WERI-Rb-1 (cell line): ENCODE results near the gene USP9X.
"Not testable (repeated sequence)": the region's sequence is repeated elsewhere in the genome, so short reads cannot be mapped to it uniquely, and the experiment has no call there.

Source experiments
- DNase-seq: peaks from one replicate; pipeline ENCODE4 v3.0.0-alpha.2; 2020
- H3K27ac ChIP-seq: fragments of 250-450 bp; sonication (Bioruptor Pico); 2 replicates; pipeline ENCODE4 v1.5.1; 2020; ENCODE audit warnings: mild to moderate bottlenecking, moderate library complexity
- H3K27me3 ChIP-seq: fragments of 250-450 bp; sonication (Bioruptor Pico); 2 replicates; pipeline ENCODE4 v1.5.1; 2021; ENCODE audit warnings: mild to moderate bottlenecking, low read depth, moderate library complexity; ENCODE audit not compliant: insufficient read depth, severe bottlenecking
- H3K36me3 ChIP-seq: fragments of 250-450 bp; sonication (Bioruptor Pico); 2 replicates; pipeline ENCODE4 v1.5.1; 2020; ENCODE audit warnings: mild to moderate bottlenecking, moderate library complexity
- H3K4me3 ChIP-seq: 2 replicates; pipeline ENCODE4 v1.5.1; 2011; ENCODE audit warnings: low read depth, mild to moderate bottlenecking, control low read depth, low read length
- H3K9me3 ChIP-seq: fragments of 250-450 bp; sonication (Bioruptor Pico); 2 replicates; pipeline ENCODE4 v1.5.1; 2021; ENCODE audit warnings: mild to moderate bottlenecking, moderate library complexity; ENCODE audit not compliant: severe bottlenecking
- CTCF ChIP-seq: IDR thresholded peaks from 2 replicates; pipeline ENCODE4 v1.5.1; 2011; ENCODE audit warnings: low read depth, mild to moderate bottlenecking, control low read depth, inconsistent platforms, low read length

USP9X gene

GRCh38 chrX:41045960-41046567 is 39.2 kb upstream of the USP9X start:
- H3K27ac ChIP-seq: no peak overlapping the region
- peaks cover 26% of the 10 kb centered on the region for H3K27me3 ChIP-seq

GRCh38 chrX:41047878-41048534 is 37.2 kb upstream of the USP9X start:
- TF ChIP-seq CTCF: no peak
- Histone ChIP-seq H3K9me3 (no peaks in the 10 kb centered on the region), H3K36me3 (no peaks in the 10 kb centered on the region), H3K27me3 (peaks cover 27% of the 10 kb centered on the region), H3K4me3 (no peak overlapping the region), H3K27ac (no peak overlapping the region)
- DNase-seq: no peak

More at GRCh38 chrX:41045960-41046567, 39.2 kb upstream of the USP9X start:
- H3K9me3 ChIP-seq: no peaks in the 10 kb centered on the region
- H3K4me3 ChIP-seq: no peak overlapping the region
- DNase-seq: no peak
- no peaks in the 10 kb centered on the region for H3K36me3 ChIP-seq
- no peak for TF ChIP-seq CTCF

- Histone ChIP-seq H3K4me3 (no peak overlapping the region), H3K27ac (no peak overlapping the region), H3K9me3 (no peaks in the 10 kb centered on the region), H3K36me3 (no peaks in the 10 kb centered on the region), H3K27me3 (peaks cover 27% of the 10 kb centered on the region)
- no peak for TF ChIP-seq CTCF
- no peak for DNase-seq
These were observed 34.9 kb upstream of the USP9X start for GRCh38 chrX:41050359-41050758.

GRCh38 chrX:41051288-41051687 is 34.0 kb upstream of the USP9X start:
- DNase-seq: no peak
- no peak for TF ChIP-seq CTCF
- Histone ChIP-seq H3K4me3 (no peak overlapping the region), H3K36me3 (no peaks in the 10 kb centered on the region), H3K27ac (no peak overlapping the region), H3K9me3 (no peaks in the 10 kb centered on the region), H3K27me3 (peaks cover 23% of the 10 kb centered on the region)

GRCh38 chrX:41055740-41056139 is 29.5 kb upstream of the USP9X start:
- DNase-seq: no peak
- Histone ChIP-seq H3K27me3 (peaks cover 15% of the 10 kb centered on the region), H3K27ac (no peak overlapping the region), H3K4me3 (no peak overlapping the region), H3K36me3 (no peaks in the 10 kb centered on the region), H3K9me3 (no peaks in the 10 kb centered on the region)
- TF ChIP-seq CTCF: no peak

GRCh38 chrX:41063276-41063675 is 22.0 kb upstream of the USP9X start:
- not testable (repeated sequence) for DNase-seq, H3K27ac ChIP-seq

More at GRCh38 chrX:41063276-41063675, 22.0 kb upstream of the USP9X start:
- not testable (repeated sequence) for H3K9me3 ChIP-seq, H3K4me3 ChIP-seq, H3K36me3 ChIP-seq
- peaks cover 19% of the 10 kb centered on the region for H3K27me3 ChIP-seq
